Effector memory CD8-positive, alpha-beta T cell (primary cell): ENCODE measurements around the gene PLCB4.

Experiments
- ATAC-seq: fragments of 150-1000 bp; cut with Tn5 transposase; replicated peaks from 2 replicates; pipeline ENCODE4 v1.10.0; 2021; ENCODE audit warnings: mild to moderate bottlenecking, moderate library complexity
- DNase-seq, 3 experiments: peaks; one replicate each; pipeline ENCODE4 v3.0.0; 2021
- H3K27ac Mint-ChIP-seq, 2 donors: one replicate each; pipeline ENCODE4 v1.8.0; 2022; ENCODE audit warnings: mild to moderate bottlenecking in 2 of 2, mixed read lengths in 2 of 2, moderate library complexity in 2 of 2
- H3K27me3 Mint-ChIP-seq, 2 donors: one replicate each; pipeline ENCODE4 v1.8.0; 2022; ENCODE audit warnings: mixed read lengths in 2 of 2
- H3K36me3 Mint-ChIP-seq: one replicate; pipeline ENCODE4 v1.8.0; 2022; ENCODE audit warnings: mild to moderate bottlenecking, moderate library complexity, mixed read lengths; ENCODE audit not compliant: insufficient read depth
- H3K4me1 Mint-ChIP-seq, 2 donors: one replicate each; pipeline ENCODE4 v1.8.0; 2022; ENCODE audit warnings: low read depth in 2 of 2, mixed read lengths in 2 of 2
- H3K4me3 Mint-ChIP-seq, 2 donors: one replicate each; pipeline ENCODE4 v1.8.0; 2022; ENCODE audit warnings: mild to moderate bottlenecking in 2 of 2, mixed read lengths in 2 of 2, moderate library complexity in 2 of 2
- H3K9me3 Mint-ChIP-seq, 2 donors: one replicate each; pipeline ENCODE4 v1.8.0; 2022; ENCODE audit warnings: mixed read lengths in 2 of 2

Gene PLCB4

GRCh38 chr20:9198460-9198859, 129.6 kb downstream of the PLCB4 start:
- no peaks in the 10 kb centered on the region for H3K27me3 Mint-ChIP-seq
- H3K27ac Mint-ChIP-seq: no peak overlapping the region
- ATAC-seq (no peak), DNase-seq (no peak)
- H3K9me3 Mint-ChIP-seq: peaks cover 3 to 24% of the 10 kb centered on the region in 2 donors
- H3K36me3 Mint-ChIP-seq: no peaks in the 10 kb centered on the region
- H3K4me3 Mint-ChIP-seq: no peak overlapping the region
- no peaks in the 10 kb centered on the region for H3K4me1 Mint-ChIP-seq

DNA sequence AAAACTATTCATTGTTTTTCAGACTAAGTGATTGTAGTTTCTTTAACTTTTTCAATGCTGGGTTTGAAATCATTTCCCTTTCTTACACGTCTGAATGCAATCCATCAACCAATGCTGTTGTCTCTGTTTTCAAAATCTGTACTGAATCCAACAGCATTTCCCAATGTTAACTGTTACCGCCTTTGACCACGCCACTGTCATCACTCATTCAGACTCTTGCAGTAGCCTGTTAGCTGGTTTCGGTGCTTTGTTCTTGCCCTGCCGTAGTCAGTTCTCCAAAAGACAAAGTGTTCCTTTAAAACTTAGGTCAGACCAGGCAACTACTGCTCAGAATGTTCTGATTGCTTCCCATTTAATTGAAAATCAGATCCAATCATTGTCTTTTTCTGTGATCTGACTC, 131.3 kb downstream of the PLCB4 start:
- H3K27ac Mint-ChIP-seq: no peak overlapping the region
- H3K4me1 Mint-ChIP-seq: no peaks in the 10 kb centered on the region
- no peaks in the 10 kb centered on the region for H3K36me3 Mint-ChIP-seq
- H3K9me3 Mint-ChIP-seq: peaks cover 3 to 24% of the 10 kb centered on the region in 2 donors
- ATAC-seq (no peak), DNase-seq (no peak)
- H3K27me3 Mint-ChIP-seq: no peaks in the 10 kb centered on the region
- H3K4me3 Mint-ChIP-seq: no peak overlapping the region

GRCh38 chr20:9200620-9201019, 131.7 kb downstream of the PLCB4 start:
- Mint-ChIP-seq H3K27ac (no peak overlapping the region), H3K4me3 (no peak overlapping the region), H3K9me3 (peaks cover 3 to 22% of the 10 kb centered on the region in 2 donors), H3K27me3 (no peaks in the 10 kb centered on the region), H3K36me3 (no peaks in the 10 kb centered on the region), H3K4me1 (no peaks in the 10 kb centered on the region)
- no peak for ATAC-seq
- DNase-seq: no peak

DNA sequence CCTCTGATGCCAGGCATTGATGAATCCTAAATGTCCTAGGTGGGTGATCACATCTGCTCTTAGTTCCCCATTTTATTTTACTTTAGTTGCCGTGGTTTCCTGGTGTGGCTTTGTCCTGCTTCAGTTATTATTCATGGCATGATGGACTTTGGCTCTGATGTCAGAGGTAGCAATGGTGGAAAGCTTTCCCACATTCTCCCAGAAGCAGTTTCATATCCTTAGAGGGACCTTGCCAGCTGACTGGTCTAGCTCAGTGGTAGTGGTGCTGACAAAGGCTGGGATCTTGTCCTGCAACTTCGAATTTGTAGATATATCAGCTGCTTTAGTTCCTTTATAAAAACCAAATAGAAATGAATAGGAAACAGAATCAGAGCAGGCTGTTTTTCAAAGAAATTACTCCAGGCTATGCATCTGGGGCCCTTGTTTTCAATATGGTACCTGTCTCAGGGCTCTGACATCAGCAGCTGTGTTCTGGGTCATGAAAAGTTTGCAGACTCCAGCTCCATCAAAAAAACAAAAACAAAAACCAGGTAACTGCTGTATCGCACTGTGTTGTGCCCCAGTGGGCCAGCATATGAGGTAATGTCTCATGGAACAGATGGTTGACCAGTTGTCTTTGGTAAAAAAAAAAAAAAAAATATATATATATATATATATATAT, 133.7 kb downstream of the PLCB4 start:
- Mint-ChIP-seq H3K27ac (no peak overlapping the region), H3K4me1 (no peaks in the 10 kb centered on the region), H3K4me3 (no peak overlapping the region), H3K27me3 (no peaks in the 10 kb centered on the region), H3K9me3 (peaks cover 4 to 14% of the 10 kb centered on the region in 2 donors), H3K36me3 (no peaks in the 10 kb centered on the region)
- ATAC-seq (no peak), DNase-seq (no peak)

- no peak for DNase-seq
- no peak for ATAC-seq
- no peaks in the 10 kb centered on the region for H3K36me3 Mint-ChIP-seq
- no peaks in the 10 kb centered on the region for H3K27me3 Mint-ChIP-seq
- no peak overlapping the region for H3K4me3 Mint-ChIP-seq
- peaks cover 5 to 14% of the 10 kb centered on the region in 2 donors for H3K9me3 Mint-ChIP-seq
- no peaks in the 10 kb centered on the region for H3K4me1 Mint-ChIP-seq
- no peak overlapping the region for H3K27ac Mint-ChIP-seq
Observed at GRCh38 chr20:9203081-9203447, 134.2 kb downstream of the PLCB4 start.

- Mint-ChIP-seq H3K4me1 (no peaks in the 10 kb centered on the region), H3K27me3 (no peaks in the 10 kb centered on the region)
- DNase-seq: no peak
Observed at GRCh38 chr20:9204979-9205378, 136.1 kb downstream of the PLCB4 start.

DNA sequence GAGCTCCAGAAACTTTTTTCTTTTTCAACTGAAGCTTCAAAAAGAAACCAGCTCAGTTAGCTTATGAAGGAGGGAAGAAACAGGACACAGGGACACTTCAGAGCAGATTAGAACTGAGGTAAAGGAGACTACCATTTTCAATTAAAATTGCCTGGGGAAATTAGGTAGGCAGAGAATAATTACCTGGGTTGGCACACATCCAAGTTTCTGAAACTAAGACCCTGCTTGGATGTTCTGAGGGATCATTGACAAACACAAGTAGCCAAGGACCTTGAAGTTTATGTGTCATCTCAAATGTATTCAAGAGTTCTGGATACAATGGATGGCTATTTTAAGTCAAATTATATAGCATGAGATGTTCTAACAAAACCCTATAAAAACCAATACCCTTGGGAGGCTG, 137.6 kb downstream of the PLCB4 start:
- Mint-ChIP-seq H3K9me3 (peaks cover 3 to 14% of the 10 kb centered on the region in 2 donors), H3K27me3 (no peaks in the 10 kb centered on the region), H3K27ac (no peak overlapping the region), H3K4me1 (no peaks in the 10 kb centered on the region), H3K4me3 (no peak overlapping the region), H3K36me3 (no peaks in the 10 kb centered on the region)
- ATAC-seq (no peak), DNase-seq (no peak)

More at GRCh38 chr20:9204979-9205378, 136.1 kb downstream of the PLCB4 start:
- no peaks in the 10 kb centered on the region for H3K36me3 Mint-ChIP-seq
- H3K27ac Mint-ChIP-seq: no peak overlapping the region
- peaks cover 3 to 14% of the 10 kb centered on the region in 2 donors for H3K9me3 Mint-ChIP-seq
- H3K4me3 Mint-ChIP-seq: no peak overlapping the region
- ATAC-seq: no peak

DNA sequence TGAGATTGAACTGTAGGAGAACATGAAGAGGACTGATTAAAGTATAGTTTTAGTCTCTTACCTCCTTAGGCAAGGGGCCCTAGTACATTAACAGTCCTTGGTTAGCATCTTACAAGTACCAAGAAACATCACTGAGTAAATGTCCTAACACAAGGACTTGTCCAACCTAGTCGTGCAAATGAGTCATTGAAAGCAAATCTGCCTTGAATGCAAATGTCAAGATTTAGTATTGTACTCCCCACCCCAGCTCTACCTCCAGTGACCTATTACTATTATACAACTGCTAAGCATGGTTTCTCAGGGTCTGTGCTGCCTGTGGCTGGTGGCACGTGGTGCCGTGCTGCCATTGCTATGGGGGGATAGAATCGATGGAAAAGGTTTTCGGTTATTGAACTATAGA, 138.4 kb downstream of the PLCB4 start:
- ATAC-seq (no peak), DNase-seq (no peak)
- peaks cover 2 to 8% of the 10 kb centered on the region in 2 donors for H3K9me3 Mint-ChIP-seq
- no peak overlapping the region for H3K4me3 Mint-ChIP-seq
- H3K27me3 Mint-ChIP-seq: no peaks in the 10 kb centered on the region
- no peak overlapping the region for H3K27ac Mint-ChIP-seq
- H3K36me3 Mint-ChIP-seq: no peaks in the 10 kb centered on the region
- H3K4me1 Mint-ChIP-seq: no peaks in the 10 kb centered on the region

GRCh38 chr20:9210356-9210755, 141.5 kb downstream of the PLCB4 start:
- ATAC-seq (no peak), DNase-seq (no peak)
- no peaks in the 10 kb centered on the region for H3K4me1 Mint-ChIP-seq
- no peaks in the 10 kb centered on the region for H3K27me3 Mint-ChIP-seq
- H3K9me3 Mint-ChIP-seq: peaks cover 2 to 6% of the 10 kb centered on the region in 2 donors
- no peak overlapping the region for H3K4me3 Mint-ChIP-seq
- H3K27ac Mint-ChIP-seq: no peak overlapping the region
- no peaks in the 10 kb centered on the region for H3K36me3 Mint-ChIP-seq

GRCh38 chr20:9211016-9211760, 142.3 kb downstream of the PLCB4 start:
- Mint-ChIP-seq H3K4me1 (no peaks in the 10 kb centered on the region), H3K36me3 (no peaks in the 10 kb centered on the region), H3K27me3 (no peaks in the 10 kb centered on the region), H3K9me3 (peaks cover 0 to 2% of the 10 kb centered on the region in 2 donors), H3K27ac (no peak overlapping the region), H3K4me3 (no peak overlapping the region)
- no peak for DNase-seq
- no peak for ATAC-seq

- no peak overlapping the region for H3K27ac Mint-ChIP-seq
- H3K4me1 Mint-ChIP-seq: no peaks in the 10 kb centered on the region
- no peaks in the 10 kb centered on the region for H3K36me3 Mint-ChIP-seq
- ATAC-seq (no peak), DNase-seq (no peak)
- H3K9me3 Mint-ChIP-seq: peaks cover 0 to 2% of the 10 kb centered on the region in 2 donors
- no peaks in the 10 kb centered on the region for H3K27me3 Mint-ChIP-seq
- no peak overlapping the region for H3K4me3 Mint-ChIP-seq
Observed at GRCh38 chr20:9212735-9213134, 143.8 kb downstream of the PLCB4 start.

DNA sequence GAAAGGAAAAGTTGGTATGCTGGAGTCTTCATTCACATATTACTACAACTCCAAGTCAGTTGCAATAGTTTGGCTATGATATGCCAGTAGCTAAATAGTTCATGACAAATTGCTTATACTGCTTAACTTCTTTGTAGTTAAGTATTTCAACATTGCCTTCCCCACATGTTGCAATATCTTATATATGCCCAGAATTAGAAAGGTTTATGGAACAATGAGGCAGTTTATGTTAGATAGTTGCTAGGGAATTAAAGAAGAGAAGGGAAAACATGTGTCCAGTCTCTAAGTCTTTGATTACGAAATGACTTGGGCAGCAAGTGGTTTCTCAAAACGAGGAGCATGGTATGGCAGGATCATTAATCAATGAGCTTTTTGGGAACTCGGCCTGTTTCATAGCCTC, 145.8 kb downstream of the PLCB4 start:
- Mint-ChIP-seq H3K36me3 (no peaks in the 10 kb centered on the region), H3K4me1 (no peaks in the 10 kb centered on the region), H3K27ac (no peak overlapping the region), H3K27me3 (no peaks in the 10 kb centered on the region), H3K9me3 (peaks cover 0 to 2% of the 10 kb centered on the region in 2 donors), H3K4me3 (no peak overlapping the region)
- DNase-seq (no peak), ATAC-seq (no peak)

DNA sequence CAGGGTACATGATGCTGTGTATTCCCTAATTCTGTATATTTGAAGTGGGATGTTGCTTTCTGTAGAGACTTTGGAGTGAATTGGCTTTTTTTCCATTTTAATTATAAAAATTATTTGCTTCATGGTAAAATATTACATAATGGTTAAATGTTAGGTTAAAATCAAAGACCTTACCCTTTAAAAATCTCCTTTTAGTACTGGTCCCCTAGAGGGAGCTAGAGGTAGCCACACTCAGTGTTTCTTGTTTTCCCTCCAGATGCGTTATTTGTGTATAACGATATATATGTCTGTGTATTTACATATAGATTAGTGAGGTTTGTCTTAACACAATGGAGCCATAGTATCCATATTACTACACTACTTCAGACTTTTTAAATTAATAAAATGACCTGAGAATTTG, 146.7 kb downstream of the PLCB4 start:
- H3K4me1 Mint-ChIP-seq: no peaks in the 10 kb centered on the region

GRCh38 chr20:9218531-9218961, 149.7 kb downstream of the PLCB4 start:
- Mint-ChIP-seq H3K27ac (no peak overlapping the region), H3K4me1 (no peaks in the 10 kb centered on the region)
- DNase-seq: no peak

More for the DNA sequence above, 146.7 kb downstream of the PLCB4 start:
- Mint-ChIP-seq H3K27ac (no peak overlapping the region), H3K27me3 (no peaks in the 10 kb centered on the region), H3K9me3 (peaks cover 0 to 2% of the 10 kb centered on the region in 2 donors), H3K36me3 (no peaks in the 10 kb centered on the region), H3K4me3 (no peak overlapping the region)
- no peak for DNase-seq
- no peak for ATAC-seq

More at GRCh38 chr20:9218531-9218961, 149.7 kb downstream of the PLCB4 start:
- Mint-ChIP-seq H3K4me3 (no peak overlapping the region), H3K27me3 (no peaks in the 10 kb centered on the region), H3K36me3 (no peaks in the 10 kb centered on the region), H3K9me3 (peaks cover 0 to 3% of the 10 kb centered on the region in 2 donors)
- ATAC-seq: no peak
